Coronary artery (tissue), 2 donors: Measurements from ENCODE around the gene ZDHHC16.
"Not testable (repeated sequence)": the region's sequence is repeated elsewhere in the genome, so short reads cannot be mapped to it uniquely, and the experiment has no call there.

Source experiments
- DNase-seq: peaks from one replicate; pipeline ENCODE4 v3.0.0-alpha.2; 2017; ENCODE audit warnings: low spot score
- H3K27ac ChIP-seq, 2 donors: fragments of 200-600 bp; sonication (generic); one replicate each; pipeline ENCODE4 v1.5.1; 2016 to 2019
- H3K4me3 ChIP-seq: fragments of 200-600 bp; sonication (generic); 2 replicates; pipeline ENCODE4 v1.5.1; 2016; ENCODE audit warnings: mild to moderate bottlenecking, moderate library complexity
- TF ChIP-seq, protein P1 (sequence below): fragments of 200-600 bp; sonication (generic); IDR thresholded peaks from one replicate; pipeline ENCODE4 v1.5.1; 2019; ENCODE audit warnings: antibody characterized with exemption

The ZDHHC16 gene

DNA sequence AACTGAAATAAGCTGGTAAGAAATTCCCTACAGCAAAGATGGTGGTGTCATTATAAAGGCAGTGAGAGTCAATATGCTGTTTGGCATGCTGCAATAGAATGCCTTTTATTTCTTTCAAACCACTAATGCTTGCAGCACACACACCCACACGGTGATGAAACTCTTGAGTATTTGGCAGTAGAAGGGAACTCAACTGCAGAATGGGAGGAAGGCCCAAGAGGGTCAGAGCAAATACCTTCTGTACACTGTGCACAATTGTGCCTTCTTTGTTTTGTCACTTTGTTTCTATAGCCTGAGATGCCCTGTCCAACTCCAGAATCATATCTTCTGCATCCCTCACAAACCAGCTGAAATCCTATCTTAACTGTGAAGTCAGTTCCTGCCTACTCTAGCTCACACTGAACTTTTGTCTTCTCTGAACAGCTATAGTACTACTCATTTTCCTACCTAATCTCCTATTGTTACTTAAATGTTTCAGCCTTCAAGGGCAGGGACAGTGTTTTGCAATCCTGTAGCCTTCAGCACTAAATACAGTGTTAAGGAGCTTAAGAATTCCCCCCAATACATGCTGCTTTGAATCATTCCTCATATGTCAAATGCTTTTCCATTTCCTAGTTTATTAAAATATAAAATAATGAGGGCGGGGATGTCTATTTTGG lies 30.1 kb downstream of the ZDHHC16 start:
- Histone ChIP-seq H3K4me3 (no peak overlapping the region), H3K27ac (no peak overlapping the region)
- DNase-seq = no peak
- TF ChIP-seq, protein P1, sequence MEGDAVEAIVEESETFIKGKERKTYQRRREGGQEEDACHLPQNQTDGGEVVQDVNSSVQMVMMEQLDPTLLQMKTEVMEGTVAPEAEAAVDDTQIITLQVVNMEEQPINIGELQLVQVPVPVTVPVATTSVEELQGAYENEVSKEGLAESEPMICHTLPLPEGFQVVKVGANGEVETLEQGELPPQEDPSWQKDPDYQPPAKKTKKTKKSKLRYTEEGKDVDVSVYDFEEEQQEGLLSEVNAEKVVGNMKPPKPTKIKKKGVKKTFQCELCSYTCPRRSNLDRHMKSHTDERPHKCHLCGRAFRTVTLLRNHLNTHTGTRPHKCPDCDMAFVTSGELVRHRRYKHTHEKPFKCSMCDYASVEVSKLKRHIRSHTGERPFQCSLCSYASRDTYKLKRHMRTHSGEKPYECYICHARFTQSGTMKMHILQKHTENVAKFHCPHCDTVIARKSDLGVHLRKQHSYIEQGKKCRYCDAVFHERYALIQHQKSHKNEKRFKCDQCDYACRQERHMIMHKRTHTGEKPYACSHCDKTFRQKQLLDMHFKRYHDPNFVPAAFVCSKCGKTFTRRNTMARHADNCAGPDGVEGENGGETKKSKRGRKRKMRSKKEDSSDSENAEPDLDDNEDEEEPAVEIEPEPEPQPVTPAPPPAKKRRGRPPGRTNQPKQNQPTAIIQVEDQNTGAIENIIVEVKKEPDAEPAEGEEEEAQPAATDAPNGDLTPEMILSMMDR = no peak

DNA sequence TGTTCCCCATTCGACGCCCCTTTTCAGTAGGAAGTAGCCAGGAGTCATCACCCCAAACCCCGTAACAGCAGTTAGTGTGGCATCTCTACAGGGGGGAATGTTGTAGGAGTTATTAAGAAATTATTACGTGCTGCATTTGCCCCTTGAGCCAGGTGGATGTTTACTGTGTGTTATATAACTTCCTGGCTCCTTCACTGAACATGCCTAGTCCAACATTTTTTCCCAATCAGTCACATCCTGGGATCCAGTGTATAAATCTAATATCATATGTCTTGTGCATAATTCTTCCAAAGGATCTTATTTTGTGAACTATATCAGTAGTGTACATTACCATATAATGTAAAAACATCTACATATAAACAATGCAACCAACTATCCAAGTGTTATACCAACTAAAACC lies 33.4 kb downstream of the ZDHHC16 start:
- not testable (repeated sequence) for H3K4me3 ChIP-seq, DNase-seq, H3K27ac ChIP-seq

DNA sequence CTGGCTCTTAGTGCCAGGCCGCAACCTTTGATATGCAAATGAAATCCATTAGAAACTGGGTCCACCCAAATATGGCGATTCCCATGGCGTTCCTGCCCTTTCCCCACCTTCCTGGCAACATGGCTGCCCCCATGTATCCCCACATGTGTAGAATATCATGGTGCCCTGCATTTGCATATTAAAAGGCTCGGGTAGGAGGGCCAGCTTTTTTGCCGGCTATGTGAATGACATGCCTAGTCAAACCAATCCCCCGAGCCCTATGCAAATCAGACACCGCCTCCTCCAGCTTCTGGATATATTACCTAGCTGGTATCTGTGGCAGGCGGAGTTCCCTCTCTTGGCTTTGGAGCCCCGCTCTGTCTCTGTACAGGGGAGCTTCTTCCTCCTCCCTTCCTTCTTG lies 34.0 kb downstream of the ZDHHC16 start:
- no peak overlapping the region for H3K4me3 ChIP-seq
- TF ChIP-seq, protein P1 = no peak
- DNase-seq = no peak
- H3K27ac ChIP-seq = no peak overlapping the region

DNA sequence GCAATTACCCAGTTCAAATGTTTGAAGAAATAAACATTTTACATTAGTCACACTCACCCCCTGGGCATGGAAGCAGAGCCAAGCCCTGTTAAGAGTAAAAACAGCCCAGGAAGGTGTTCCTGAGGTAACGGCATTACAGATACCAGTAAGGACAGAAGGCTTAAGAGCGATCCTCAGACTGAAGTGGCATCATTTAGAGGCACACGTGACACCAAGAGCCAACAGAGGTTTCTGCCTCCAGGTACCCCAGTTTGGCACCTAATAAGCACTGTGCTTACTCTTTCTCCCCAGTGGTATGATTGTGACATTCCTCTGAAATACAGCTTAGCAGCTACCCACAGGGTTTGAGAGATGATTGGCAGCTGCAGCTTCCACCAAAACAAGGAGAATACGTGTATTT lies 35.1 kb downstream of the ZDHHC16 start:
- Histone ChIP-seq H3K4me3 (no peak overlapping the region), H3K27ac (no peak overlapping the region)
- TF ChIP-seq, protein P1 = no peak
- DNase-seq = no peak

DNA sequence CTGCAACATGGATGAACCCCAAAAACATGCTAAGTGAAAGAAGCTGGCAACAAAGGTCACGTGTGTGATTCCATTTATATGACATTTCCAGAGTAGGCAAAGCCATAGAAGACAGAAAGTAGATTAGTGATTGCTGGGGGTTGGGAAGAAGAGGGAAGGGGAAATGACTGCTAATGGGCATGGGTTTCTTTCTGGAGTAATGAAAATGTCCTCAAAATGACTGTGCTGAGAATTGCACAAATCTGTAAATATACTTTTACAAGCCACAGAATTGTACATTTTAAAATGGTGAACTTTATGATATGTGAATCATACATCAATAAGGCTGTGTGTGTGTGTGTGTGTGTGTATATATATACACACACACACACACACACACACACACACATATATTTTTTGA lies 36.4 kb downstream of the ZDHHC16 start:
- Histone ChIP-seq H3K4me3 (no peak overlapping the region), H3K27ac (no peak overlapping the region)
- no peak for DNase-seq
- TF ChIP-seq, protein P1 = no peak

DNA sequence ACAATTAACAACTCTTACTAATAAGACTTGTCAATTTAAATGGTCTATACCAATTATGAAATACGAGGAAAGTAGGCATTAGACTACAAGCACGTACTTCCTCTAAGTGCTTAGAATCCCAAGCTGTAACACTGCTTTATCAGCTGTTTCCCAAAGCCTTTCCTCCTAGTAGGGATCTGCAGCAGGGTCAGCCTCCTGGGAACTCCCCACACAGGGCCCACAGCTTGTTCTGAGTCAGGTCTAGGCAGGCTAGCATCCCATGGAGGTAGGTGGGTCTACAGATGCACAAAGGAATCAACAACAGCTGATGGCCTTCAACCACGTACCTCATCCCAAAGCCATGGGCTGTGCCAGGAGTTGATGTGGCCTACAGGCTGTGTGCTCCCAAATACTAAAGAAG lies 37.5 kb downstream of the ZDHHC16 start:
- H3K27ac ChIP-seq = no peak overlapping the region
- DNase-seq = no peak

DNA sequence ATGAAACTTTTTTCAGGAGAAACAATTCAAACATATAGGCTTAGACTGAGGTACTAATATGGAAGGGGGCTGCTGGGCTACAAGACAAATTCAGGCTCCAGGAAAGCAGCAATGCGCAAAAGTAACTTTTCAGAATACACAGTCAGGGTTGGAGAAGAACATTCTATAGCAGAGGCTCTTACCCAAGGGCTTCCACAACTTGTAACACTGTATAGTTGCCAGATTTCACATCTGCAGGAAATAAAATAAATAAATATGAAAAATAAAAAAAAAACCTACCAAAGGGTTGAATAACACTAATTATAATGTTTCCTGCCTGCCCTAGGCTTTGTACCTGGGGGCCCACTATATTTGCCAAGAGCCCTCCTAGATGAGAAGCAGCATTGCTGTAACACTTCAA lies 37.9 kb downstream of the ZDHHC16 start:
- no peak overlapping the region for H3K27ac ChIP-seq
- TF ChIP-seq, protein P1 = no peak
- no peak for DNase-seq
- no peak overlapping the region for H3K4me3 ChIP-seq

More for the DNA sequence above, 37.5 kb downstream of the ZDHHC16 start:
- TF ChIP-seq, protein P1 = no peak
- H3K4me3 ChIP-seq = no peak overlapping the region
